Rectal smooth muscle tissue (tissue), 1 donor: ENCODE data around the gene TNFRSF25.
"Not testable (repeated sequence)": the region's sequence is repeated elsewhere in the genome, so short reads cannot be mapped to it uniquely, and the experiment has no call there.

Experiments used
- H3K27ac ChIP-seq: one replicate; pipeline ENCODE4 v1.7.0; 2013; ENCODE audit warnings: low read depth, low read length, inconsistent platforms
- H3K27me3 ChIP-seq: one replicate; pipeline ENCODE4 v1.7.0; 2013; ENCODE audit warnings: low read length; ENCODE audit not compliant: control insufficient read depth, insufficient read depth
- H3K36me3 ChIP-seq: one replicate; pipeline ENCODE4 v1.7.0; 2013; ENCODE audit warnings: low read length; ENCODE audit not compliant: control insufficient read depth, insufficient read depth
- H3K4me1 ChIP-seq: one replicate; pipeline ENCODE4 v1.7.0; 2013; ENCODE audit warnings: low read length; ENCODE audit not compliant: control insufficient read depth, insufficient read depth
- H3K4me3 ChIP-seq: one replicate; pipeline ENCODE4 v1.7.0; 2013; ENCODE audit warnings: low read length
- H3K9ac ChIP-seq: one replicate; pipeline ENCODE4 v1.7.0; 2013; ENCODE audit warnings: low read length

TNFRSF25 gene

GRCh38 chr1:6497867-6498575, 32.0 kb upstream of the TNFRSF25 start:
- peaks cover 2% of the 10 kb centered on the region for H3K27me3 ChIP-seq
- no peaks in the 10 kb centered on the region for H3K4me1 ChIP-seq
- no peak overlapping the region for H3K27ac ChIP-seq
- H3K4me3 ChIP-seq = peak overlapping the region; percentile 59
- H3K36me3 ChIP-seq = no peaks in the 10 kb centered on the region
- no peak overlapping the region for H3K9ac ChIP-seq

GRCh38 chr1:6497215-6497866, 31.4 kb upstream of the TNFRSF25 start:
- Histone ChIP-seq H3K4me1 (no peaks in the 10 kb centered on the region), H3K9ac (no peak overlapping the region), H3K27ac (no peak overlapping the region)

GRCh38 chr1:6496890-6497214, 30.9 kb upstream of the TNFRSF25 start:
- Histone ChIP-seq H3K36me3 (no peaks in the 10 kb centered on the region), H3K27ac (no peak overlapping the region), H3K4me3 (peak overlapping the region; percentile 44), H3K4me1 (no peaks in the 10 kb centered on the region), H3K9ac (no peak overlapping the region), H3K27me3 (peaks cover 2% of the 10 kb centered on the region)

More at GRCh38 chr1:6497215-6497866, 31.4 kb upstream of the TNFRSF25 start:
- Histone ChIP-seq H3K36me3 (no peaks in the 10 kb centered on the region), H3K27me3 (peaks cover 2% of the 10 kb centered on the region), H3K4me3 (peak overlapping the region; percentile 59)

- Histone ChIP-seq H3K36me3 (no peaks in the 10 kb centered on the region), H3K9ac (no peak overlapping the region), H3K27me3 (peaks cover 2% of the 10 kb centered on the region), H3K27ac (no peak overlapping the region), H3K4me3 (no peak overlapping the region), H3K4me1 (no peaks in the 10 kb centered on the region)
These were observed 30.4 kb upstream of the TNFRSF25 start for GRCh38 chr1:6496365-6496721.

GRCh38 chr1:6495540-6496364, 29.8 kb upstream of the TNFRSF25 start:
- H3K27me3 ChIP-seq = no peaks in the 10 kb centered on the region
- no peaks in the 10 kb centered on the region for H3K4me1 ChIP-seq
- no peaks in the 10 kb centered on the region for H3K36me3 ChIP-seq
- no peak overlapping the region for H3K9ac ChIP-seq
- H3K27ac ChIP-seq = no peak overlapping the region
- peak overlapping the region; percentile 3 for H3K4me3 ChIP-seq

- no peaks in the 10 kb centered on the region for H3K27me3 ChIP-seq
- H3K27ac ChIP-seq = no peak overlapping the region
- H3K4me3 ChIP-seq = no peak overlapping the region
- H3K4me1 ChIP-seq = no peaks in the 10 kb centered on the region
- no peaks in the 10 kb centered on the region for H3K36me3 ChIP-seq
- no peak overlapping the region for H3K9ac ChIP-seq
These were observed 29.1 kb upstream of the TNFRSF25 start for GRCh38 chr1:6495041-6495441.

- Histone ChIP-seq H3K4me1 (no peaks in the 10 kb centered on the region), H3K9ac (no peak overlapping the region), H3K27me3 (no peaks in the 10 kb centered on the region), H3K27ac (no peak overlapping the region), H3K4me3 (no peak overlapping the region), H3K36me3 (no peaks in the 10 kb centered on the region)
These were observed 28.7 kb upstream of the TNFRSF25 start for GRCh38 chr1:6494627-6495026.

GRCh38 chr1:6493834-6494223, 27.9 kb upstream of the TNFRSF25 start:
- not testable (repeated sequence) for H3K4me1 ChIP-seq, H3K9ac ChIP-seq, H3K36me3 ChIP-seq, H3K4me3 ChIP-seq, H3K27me3 ChIP-seq, H3K27ac ChIP-seq

GRCh38 chr1:6491966-6492365, 26.0 kb upstream of the TNFRSF25 start:
- H3K4me3 ChIP-seq = no peak overlapping the region
- no peak overlapping the region for H3K9ac ChIP-seq
- no peaks in the 10 kb centered on the region for H3K4me1 ChIP-seq
- H3K27me3 ChIP-seq = no peaks in the 10 kb centered on the region
- no peaks in the 10 kb centered on the region for H3K36me3 ChIP-seq
- H3K27ac ChIP-seq = no peak overlapping the region

- H3K36me3 ChIP-seq = no peaks in the 10 kb centered on the region
- no peak within 1 kb of the TSS for H3K27ac ChIP-seq
- H3K4me3 ChIP-seq = peak within 1 kb of the TSS; percentile 77
- no peak within 1 kb of the TSS for H3K9ac ChIP-seq
- no peaks in the 10 kb centered on the region for H3K4me1 ChIP-seq
- H3K27me3 ChIP-seq = no peaks in the 10 kb centered on the region
These were observed 25.5 kb upstream of the TNFRSF25 start, which contains the start of gene PLEKHG5 for GRCh38 chr1:6491480-6491962. Gene PLEKHG5, minus strand, starts transcription at chr1:6491667. Its CDS starts 14,096 bp downstream, at chr1:6477571.

GRCh38 chr1:6491081-6491449, 25.1 kb upstream of the TNFRSF25 start:
- H3K4me3 ChIP-seq = peak overlapping the region; percentile 77
- H3K36me3 ChIP-seq = no peaks in the 10 kb centered on the region
- H3K27me3 ChIP-seq = peaks cover under 1% of the 10 kb centered on the region
- H3K27ac ChIP-seq = no peak overlapping the region
- no peak overlapping the region for H3K9ac ChIP-seq
- H3K4me1 ChIP-seq = no peaks in the 10 kb centered on the region

GRCh38 chr1:6490181-6491080, 24.5 kb upstream of the TNFRSF25 start:
- H3K27ac ChIP-seq = no peak overlapping the region
- H3K36me3 ChIP-seq = no peaks in the 10 kb centered on the region
- no peaks in the 10 kb centered on the region for H3K4me1 ChIP-seq
- no peak overlapping the region for H3K9ac ChIP-seq
- H3K27me3 ChIP-seq = peaks cover 4% of the 10 kb centered on the region
- H3K4me3 ChIP-seq = peak overlapping the region; percentile 77
